HCT116 (cell line): Measurements from ENCODE around the gene DUSP6.

Source experiments
- CEBPB ChIP-seq: IDR thresholded peaks from 2 replicates; pipeline ENCODE4 v1.6.1; 2012; ENCODE audit warnings: low read depth
- CTCF ChIP-seq, 3 experiments: fragments of 200-600 bp in 1 of 3; sonication (generic) in 1 of 3; IDR thresholded peaks in 2 of 3; conservative IDR thresholded peaks in 1 of 3; 2 replicates each; pipeline ENCODE4 v1.5.1; 2012 to 2017; ENCODE audit warnings: low read depth in 2 of 3, low read length in 2 of 3, antibody characterized with exemption in 1 of 3, borderline replicate concordance in 1 of 3, control low read depth in 1 of 3, mild to moderate bottlenecking in 1 of 3, mixed read lengths in 1 of 3, mixed run types in 1 of 3, moderate library complexity in 1 of 3; ENCODE audit not compliant: insufficient read depth in 1 of 3
- EZH2 ChIP-seq: fragments of 200-600 bp; sonication (generic); IDR thresholded peaks from 2 replicates; pipeline ENCODE4 v1.6.1; 2017; ENCODE audit warnings: antibody characterized with exemption, mixed run types
- EZH2phosphoT487 ChIP-seq: fragments of 200-600 bp; IDR thresholded peaks from 2 replicates; pipeline ENCODE4 v1.6.1; 2018; ENCODE audit warnings: antibody characterized with exemption, borderline replicate concordance
- FOSL1 ChIP-seq: IDR thresholded peaks from 2 replicates; pipeline ENCODE4 v1.6.1; 2012; ENCODE audit warnings: low read depth
- JUND ChIP-seq: IDR thresholded peaks from 2 replicates; pipeline ENCODE4 v1.6.1; 2012
- POLR2A ChIP-seq: IDR thresholded peaks from 2 replicates; pipeline ENCODE4 v1.7.0; 2011; ENCODE audit warnings: borderline replicate concordance; ENCODE audit not compliant: insufficient read depth, insufficient read length; ENCODE audit errors: extremely low read depth
- POLR2AphosphoS5 ChIP-seq: IDR thresholded peaks from 2 replicates; pipeline ENCODE4 v1.6.1; 2011; ENCODE audit warnings: mild to moderate bottlenecking, low read depth, low read length, moderate library complexity
- REST ChIP-seq: IDR thresholded peaks from 2 replicates; pipeline ENCODE4 v1.6.1; 2012; ENCODE audit warnings: low read depth
- SRF ChIP-seq: IDR thresholded peaks from 2 replicates; pipeline ENCODE4 v1.6.1; 2012; ENCODE audit warnings: low read depth
- ZBTB33 ChIP-seq: IDR thresholded peaks from 2 replicates; pipeline ENCODE4 v1.6.1; 2011; ENCODE audit warnings: mild to moderate bottlenecking, low read length, moderate library complexity; ENCODE audit not compliant: insufficient replicate concordance; ENCODE audit errors: extremely low read depth

- no peak for TF ChIP-seq EZH2
- TF ChIP-seq CTCF (IDR thresholded peaks at IDR 0.05 in 2 of 3, conservative IDR thresholded peaks at IDR 0.05 in 1 of 3; ENCODE audit: borderline replicate concordance in 1 of 3, insufficient read depth in 1 of 3, low read depth in 2 of 3, low read length in 2 of 3), result no peak
- TF ChIP-seq POLR2AphosphoS5, result no peak
- no peak for TF ChIP-seq POLR2A
- TF ChIP-seq JUND, result no peak
- no peak for TF ChIP-seq REST
- no peak for TF ChIP-seq ZBTB33
- no peak for TF ChIP-seq CEBPB
- no peak for TF ChIP-seq SRF
- no peak for TF ChIP-seq EZH2phosphoT487
- no peak for TF ChIP-seq FOSL1
These were observed 11.4 kb downstream of the DUSP6 start for GRCh38 chr12:89340861-89341260.
